HepG2 (cell line): ENCODE measurements around the gene TMEM132E. TPM values are rescaled to one million over a fixed set of nuclear protein-coding genes. Genes with fewer than 3 reads are reported as not detected.

Experiments used
- CREB3 ChIP-seq: sonication (generic); formaldehyde crosslinking; IDR thresholded peaks from 2 replicates; pipeline ENCODE4 v1.5.0; 2020; ENCODE audit warnings: missing genetic modification reagents
- FOXJ3 ChIP-seq: sonication (generic); formaldehyde crosslinking; IDR thresholded peaks from 2 replicates; pipeline ENCODE4 v1.4.0; 2020; ENCODE audit warnings: missing genetic modification reagents, mild to moderate bottlenecking, borderline replicate concordance
- FOXK1 ChIP-seq: sonication (generic); formaldehyde crosslinking; IDR thresholded peaks from 2 replicates; pipeline ENCODE4 v1.4.0; 2020; ENCODE audit warnings: low read depth, missing genetic modification reagents, borderline replicate concordance
- GPBP1L1 ChIP-seq: sonication (generic); formaldehyde crosslinking; IDR thresholded peaks from 2 replicates; pipeline ENCODE4 v1.5.0; 2020; ENCODE audit warnings: mild to moderate bottlenecking, missing genetic modification reagents
- GTF3A ChIP-seq: sonication (generic); formaldehyde crosslinking; conservative IDR thresholded peaks from 2 replicates; pipeline ENCODE4 v1.4.0; 2020; ENCODE audit warnings: mild to moderate bottlenecking, missing genetic modification reagents
- HNF1B ChIP-seq: sonication (generic); formaldehyde crosslinking; IDR thresholded peaks from 2 replicates; pipeline ENCODE4 v1.5.1; 2020; ENCODE audit warnings: mild to moderate bottlenecking, moderate library complexity, missing genetic modification reagents
- KDM5B ChIP-seq: sonication (generic); formaldehyde crosslinking; IDR thresholded peaks from 2 replicates; pipeline ENCODE4 v1.4.0; 2020; ENCODE audit warnings: missing genetic modification reagents, mild to moderate bottlenecking, borderline replicate concordance
- TCF7L2 ChIP-seq: IDR thresholded peaks from 2 replicates; pipeline ENCODE4 v1.6.1; 2011; ENCODE audit warnings: mild to moderate bottlenecking, low read depth, low read length, moderate library complexity
- ZBTB1 ChIP-seq: sonication (generic); formaldehyde crosslinking; IDR thresholded peaks from 2 replicates; pipeline ENCODE4 v1.4.0; 2020; ENCODE audit warnings: missing genetic modification reagents, borderline replicate concordance
- ZBTB37 ChIP-seq: sonication (generic); formaldehyde crosslinking; IDR thresholded peaks from 2 replicates; pipeline ENCODE4 v1.4.0; 2020; ENCODE audit warnings: mild to moderate bottlenecking, missing genetic modification reagents
- ZNF263 ChIP-seq: sonication (generic); formaldehyde crosslinking; IDR thresholded peaks from 2 replicates; pipeline ENCODE4 v1.4.0; 2020; ENCODE audit warnings: missing genetic modification reagents
- ZNF543 ChIP-seq: sonication (generic); formaldehyde crosslinking; IDR thresholded peaks from 2 replicates; pipeline ENCODE4 v1.4.0; 2020; ENCODE audit warnings: mild to moderate bottlenecking, missing genetic modification reagents
- ZNF816 ChIP-seq: sonication (generic); formaldehyde crosslinking; IDR thresholded peaks from 2 replicates; pipeline ENCODE4 v1.8.0; 2022; ENCODE audit warnings: missing genetic modification reagents, mild to moderate bottlenecking, borderline replicate concordance
- polyA plus RNA-seq, 8 experiments: library from polyadenylated mRNA; depleted of rRNA in 3 of 8; stranded (reverse) in 7 of 8; unstranded in 1 of 8; fragments of >200 nt; fragmentation: Illumina TruSeq in 4 of 8; extraction: Trizol in 4 of 8; gene quantifications; 2 replicates each; pipeline versions ENCODE4 v1.2.1 to v1.2.3, GENCODE V29; 2011 to 2016; ENCODE audit warnings: low read depth in 4 of 8, missing spikeins in 1 of 8, mixed read lengths in 1 of 8; ENCODE audit not compliant: insufficient read depth in 1 of 8
- total RNA-seq, 5 experiments: library from RNA; depleted of rRNA; stranded (reverse); fragments of >200 nt; fragmentation: Illumina TruSeq; extraction: Trizol; gene quantifications; 2 replicates each; pipeline ENCODE4 v1.2.3, GENCODE V29; 2016; ENCODE audit warnings: low read depth in 1 of 5

Gene TMEM132E
- total and polyA plus RNA-seq, 2 of the 13 experiments (the other 11 are each of a cell fraction or from before 2014, with no cell fraction given), result not detected

GRCh38 chr17:34614698-34615097 is 35.3 kb downstream of the TMEM132E start (continued):
- TF ChIP-seq ZNF816 (CRISPR knock-in tag), result no peak
- TF ChIP-seq CREB3 (CRISPR knock-in tag), result no peak
- no peak for TF ChIP-seq FOXK1
- TF ChIP-seq GPBP1L1, result no peak
- no peak for TF ChIP-seq KDM5B
- TF ChIP-seq ZNF543 (CRISPR knock-in tag), result no peak
- no peak for TF ChIP-seq TCF7L2
- no peak for TF ChIP-seq HNF1B (CRISPR knock-in tag)
- TF ChIP-seq FOXJ3 (CRISPR knock-in tag), result no peak
- TF ChIP-seq GTF3A, result no peak
- no peak for TF ChIP-seq ZNF263
- TF ChIP-seq ZBTB1 (CRISPR knock-in tag), result no peak
- no peak for TF ChIP-seq ZBTB37 (CRISPR knock-in tag)
